HUES64 (cell line): ENCODE measurements around the gene ARHGEF17.

ENCODE experiments used
- H3K27ac ChIP-seq: 2 replicates; pipeline ENCODE4 v1.7.0; 2013; ENCODE audit warnings: low read depth, low read length, inconsistent platforms
- H3K27me3 ChIP-seq: 2 replicates; pipeline ENCODE4 v1.6.1; 2013; ENCODE audit warnings: mild to moderate bottlenecking, low read length; ENCODE audit not compliant: insufficient read depth
- H3K36me3 ChIP-seq: 2 replicates; pipeline ENCODE4 v1.6.1; 2013; ENCODE audit warnings: mild to moderate bottlenecking, low read length; ENCODE audit not compliant: insufficient read depth
- H3K4me1 ChIP-seq: 2 replicates; pipeline ENCODE4 v1.6.1; 2013; ENCODE audit warnings: mild to moderate bottlenecking, low read length, moderate library complexity; ENCODE audit not compliant: insufficient read depth
- H3K4me3 ChIP-seq: 2 replicates; pipeline ENCODE4 v1.5.1; 2013; ENCODE audit warnings: mild to moderate bottlenecking, low read length, moderate library complexity
- H3K9ac ChIP-seq: 2 replicates; pipeline ENCODE4 v1.6.1; 2013; ENCODE audit warnings: mild to moderate bottlenecking, low read depth, low read length
- H3K9me3 ChIP-seq: 2 replicates; pipeline ENCODE4 v1.6.1; 2013; ENCODE audit warnings: low read depth, low read length; ENCODE audit not compliant: insufficient read depth
- WGBS: fragments of 150-250, 120-280 bp; methylation state at CpG from one replicate; pipeline ENCODE4 v1.1.7; 2013; ENCODE audit warnings: missing lambda C conversion rate; 5-methylcytosine and 5-hydroxymethylcytosine counted together

ARHGEF17 gene

GRCh38 chr11:73310076-73310475 is 2.0 kb downstream of the ARHGEF17 start:
- H3K27me3 ChIP-seq, result peaks cover 35% of the 10 kb centered on the region
- 93% methylated on average over 16 of the region's 16 CpGs for WGBS
- H3K27ac ChIP-seq, result no peak overlapping the region
- H3K9me3 ChIP-seq, result no peaks in the 10 kb centered on the region
- no peak overlapping the region for H3K9ac ChIP-seq
- H3K4me3 ChIP-seq, result no peak overlapping the region
- peaks cover 26% of the 10 kb centered on the region for H3K4me1 ChIP-seq
- H3K36me3 ChIP-seq, result no peaks in the 10 kb centered on the region

- no peak overlapping the region for H3K4me3 ChIP-seq
- peaks cover 31% of the 10 kb centered on the region for H3K27me3 ChIP-seq
- H3K4me1 ChIP-seq, result peaks cover 29% of the 10 kb centered on the region
- H3K9ac ChIP-seq, result no peak overlapping the region
- H3K36me3 ChIP-seq, result no peaks in the 10 kb centered on the region
- H3K27ac ChIP-seq, result no peak overlapping the region
- no peaks in the 10 kb centered on the region for H3K9me3 ChIP-seq
- 92% methylated on average over 22 of the region's 22 CpGs for WGBS
Measured at GRCh38 chr11:73310661-73311393, 2.8 kb downstream of the ARHGEF17 start.

- H3K4me3 ChIP-seq, result no peak overlapping the region
- peaks cover 26% of the 10 kb centered on the region for H3K4me1 ChIP-seq
- H3K27me3 ChIP-seq, result peaks cover 26% of the 10 kb centered on the region
- WGBS, result 91% methylated on average over 18 of the region's 18 CpGs
- H3K36me3 ChIP-seq, result no peaks in the 10 kb centered on the region
- no peak overlapping the region for H3K27ac ChIP-seq
- H3K9me3 ChIP-seq, result no peaks in the 10 kb centered on the region
- H3K9ac ChIP-seq, result no peak overlapping the region
Measured at GRCh38 chr11:73311394-73311869, 3.4 kb downstream of the ARHGEF17 start.

GRCh38 chr11:73312036-73312435 is 4.0 kb downstream of the ARHGEF17 start:
- no peaks in the 10 kb centered on the region for H3K36me3 ChIP-seq
- peaks cover 20% of the 10 kb centered on the region; the same call in 1 of the 2 replicates for H3K4me1 ChIP-seq
- WGBS, result 88% methylated on average over 2 of the region's 2 CpGs
- H3K27ac ChIP-seq, result no peak overlapping the region
- no peak overlapping the region for H3K4me3 ChIP-seq
- H3K9me3 ChIP-seq, result no peaks in the 10 kb centered on the region
- H3K9ac ChIP-seq, result no peak overlapping the region
- peaks cover 24% of the 10 kb centered on the region for H3K27me3 ChIP-seq

GRCh38 chr11:73312851-73313327 is 4.8 kb downstream of the ARHGEF17 start:
- no peak overlapping the region for H3K4me3 ChIP-seq
- H3K27ac ChIP-seq, result no peak overlapping the region
- H3K36me3 ChIP-seq, result no peaks in the 10 kb centered on the region
- H3K27me3 ChIP-seq, result peaks cover 24% of the 10 kb centered on the region
- H3K4me1 ChIP-seq, result peaks cover 18% of the 10 kb centered on the region; the same call in 1 of the 2 replicates
- 96% methylated on average over 6 of the region's 6 CpGs for WGBS
- no peak overlapping the region for H3K9ac ChIP-seq
- no peaks in the 10 kb centered on the region for H3K9me3 ChIP-seq

GRCh38 chr11:73313652-73314051 is 5.6 kb downstream of the ARHGEF17 start:
- Histone ChIP-seq H3K27ac (no peak overlapping the region), H3K9ac (no peak overlapping the region), H3K36me3 (no peaks in the 10 kb centered on the region), H3K4me3 (no peak overlapping the region), H3K27me3 (peaks cover 20% of the 10 kb centered on the region), H3K9me3 (no peaks in the 10 kb centered on the region), H3K4me1 (peaks cover 18% of the 10 kb centered on the region; the same call in 1 of the 2 replicates)
- 93% methylated on average over 1 of the region's 1 CpG for WGBS

- WGBS, result 66% methylated on average over 11 of the region's 11 CpGs
- H3K4me3 ChIP-seq, result no peak overlapping the region
- H3K9me3 ChIP-seq, result no peaks in the 10 kb centered on the region
- no peak overlapping the region for H3K9ac ChIP-seq
- H3K27ac ChIP-seq, result no peak overlapping the region
- no peaks in the 10 kb centered on the region for H3K36me3 ChIP-seq
- H3K27me3 ChIP-seq, result peaks cover 14% of the 10 kb centered on the region
- peaks cover 18% of the 10 kb centered on the region; the same call in 1 of the 2 replicates for H3K4me1 ChIP-seq
Measured at GRCh38 chr11:73314117-73314961, 6.3 kb downstream of the ARHGEF17 start.

GRCh38 chr11:73315293-73316020 is 7.4 kb downstream of the ARHGEF17 start:
- no peaks in the 10 kb centered on the region for H3K36me3 ChIP-seq
- no peak overlapping the region for H3K27ac ChIP-seq
- no peaks in the 10 kb centered on the region for H3K9me3 ChIP-seq
- 54% methylated on average over 7 of the region's 9 CpGs for WGBS
- H3K9ac ChIP-seq, result no peak overlapping the region
- H3K4me1 ChIP-seq, result peaks cover 14% of the 10 kb centered on the region; the same call in 1 of the 2 replicates
- H3K27me3 ChIP-seq, result peaks cover 3% of the 10 kb centered on the region; the same call in 1 of the 2 replicates
- no peak overlapping the region for H3K4me3 ChIP-seq

- H3K4me3 ChIP-seq, result no peak overlapping the region
- H3K27me3 ChIP-seq, result no peaks in the 10 kb centered on the region; the same call in 1 of the 2 replicates
- H3K4me1 ChIP-seq, result peaks cover 17% of the 10 kb centered on the region; the same call in 1 of the 2 replicates
- H3K27ac ChIP-seq, result no peak overlapping the region
- H3K36me3 ChIP-seq, result no peaks in the 10 kb centered on the region
- H3K9ac ChIP-seq, result no peak overlapping the region
- WGBS, result 86% methylated on average over 1 of the region's 1 CpG
- no peaks in the 10 kb centered on the region for H3K9me3 ChIP-seq
Measured at GRCh38 chr11:73316422-73316821, 8.3 kb downstream of the ARHGEF17 start.

- no peak overlapping the region for H3K4me3 ChIP-seq
- 93% methylated on average over 4 of the region's 4 CpGs for WGBS
- H3K9me3 ChIP-seq, result no peaks in the 10 kb centered on the region
- H3K27ac ChIP-seq, result no peak overlapping the region
- H3K27me3 ChIP-seq, result no peaks in the 10 kb centered on the region; the same call in 1 of the 2 replicates
- no peaks in the 10 kb centered on the region for H3K36me3 ChIP-seq
- peaks cover 26% of the 10 kb centered on the region for H3K4me1 ChIP-seq
- no peak overlapping the region for H3K9ac ChIP-seq
Measured at GRCh38 chr11:73317373-73317772, 9.3 kb downstream of the ARHGEF17 start.
